GM15510 (cell line): Measurements from ENCODE around the gene SRRM1.

Experiments used
- POLR2A ChIP-seq: IDR thresholded peaks from 3 replicates; pipeline ENCODE4 v1.6.1; 2011; ENCODE audit warnings: borderline replicate concordance; ENCODE audit not compliant: insufficient read length; ENCODE audit errors: extremely low read depth

SRRM1 gene

DNA sequence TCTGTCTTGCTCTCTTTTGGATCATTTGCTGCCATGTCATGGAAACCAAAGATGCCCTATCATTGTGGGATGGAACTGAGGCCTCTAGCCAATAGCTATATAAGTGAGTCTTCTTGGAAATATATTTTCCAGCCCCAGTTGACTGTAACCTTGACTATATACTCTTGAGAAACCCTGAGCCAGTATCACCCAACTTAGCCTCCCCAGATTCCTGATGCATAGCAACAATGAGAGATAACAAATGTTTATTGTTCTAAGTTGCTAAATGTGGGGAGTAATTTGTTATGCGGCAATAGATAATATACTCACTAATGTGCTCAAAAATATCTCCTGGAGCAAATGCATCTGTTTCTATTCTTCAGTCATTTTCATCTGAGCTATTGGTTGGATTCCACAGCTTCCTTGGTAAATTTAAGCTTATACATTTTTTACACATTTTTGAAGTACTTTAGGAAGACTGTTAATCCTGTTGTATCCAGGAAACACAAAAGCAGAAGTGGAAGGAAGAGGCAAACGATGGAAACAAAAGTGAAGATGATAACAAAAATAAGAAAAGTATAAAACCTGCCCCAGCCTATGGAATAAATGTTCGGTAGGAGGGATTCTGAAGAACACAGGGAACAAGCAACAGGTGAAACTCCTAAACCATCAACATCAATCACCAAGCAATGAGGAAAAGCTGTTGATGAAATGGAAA, 6.3 kb upstream of the SRRM1 start:
- no peak for TF ChIP-seq POLR2A

DNA sequence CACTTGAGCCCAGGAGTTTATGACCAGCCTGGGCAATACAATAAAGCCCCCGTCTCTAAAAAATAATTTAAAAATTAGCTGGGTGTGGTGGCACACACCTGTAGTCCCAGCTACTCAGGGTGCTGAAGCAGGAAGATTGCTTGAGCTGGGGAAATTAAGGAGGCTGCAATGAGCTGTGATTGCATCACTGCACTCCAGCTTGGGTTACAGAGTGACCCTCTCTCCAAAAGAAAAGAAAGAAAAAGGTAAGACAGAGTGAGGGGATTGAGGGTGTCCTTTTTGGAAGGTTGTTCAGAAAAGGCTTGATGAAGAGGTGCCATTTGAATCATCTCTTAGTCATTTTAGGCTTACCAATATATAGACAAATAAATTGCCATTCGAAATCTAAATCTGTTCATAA, 4.0 kb upstream of the SRRM1 start:
- TF ChIP-seq POLR2A: no peak

DNA sequence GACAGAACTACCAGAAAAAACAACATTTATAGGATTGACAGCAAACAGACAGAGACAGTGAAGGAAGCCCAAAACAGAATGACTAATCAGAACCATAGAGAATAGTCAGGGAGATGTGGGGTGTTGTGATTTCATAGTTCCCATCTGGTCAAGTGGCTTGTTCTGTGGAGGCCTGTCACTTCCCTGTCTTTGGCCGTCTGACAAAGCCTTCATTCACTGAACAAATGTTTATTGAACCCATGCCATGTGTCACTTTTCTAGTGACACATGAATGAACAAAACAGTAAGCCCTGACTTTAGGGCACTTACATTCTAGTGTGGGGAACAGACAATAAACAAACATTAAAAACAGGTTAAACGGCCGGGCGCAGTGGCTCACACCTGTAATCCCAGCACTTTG, 3.2 kb upstream of the SRRM1 start:
- no peak for TF ChIP-seq POLR2A

DNA sequence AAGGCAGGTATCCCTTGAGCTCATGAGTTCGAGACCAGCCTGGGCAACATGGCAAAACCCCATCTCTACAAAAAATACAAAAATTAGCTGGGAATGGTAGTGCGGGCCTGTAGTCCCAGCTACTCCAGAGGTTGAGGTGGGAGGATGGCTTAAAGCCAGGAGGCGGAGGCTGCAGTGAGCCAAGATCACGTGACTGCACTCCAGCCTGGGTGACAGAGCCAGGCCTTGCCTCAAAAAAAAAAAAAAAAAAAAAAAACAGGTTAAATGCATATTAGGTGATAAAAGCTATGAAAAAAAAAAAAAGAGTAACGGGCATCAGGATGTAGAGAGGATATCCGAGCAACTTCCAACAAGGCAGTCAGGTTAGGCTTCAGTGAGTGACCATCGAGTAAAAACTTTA, 2.8 kb upstream of the SRRM1 start:
- TF ChIP-seq POLR2A: no peak

DNA sequence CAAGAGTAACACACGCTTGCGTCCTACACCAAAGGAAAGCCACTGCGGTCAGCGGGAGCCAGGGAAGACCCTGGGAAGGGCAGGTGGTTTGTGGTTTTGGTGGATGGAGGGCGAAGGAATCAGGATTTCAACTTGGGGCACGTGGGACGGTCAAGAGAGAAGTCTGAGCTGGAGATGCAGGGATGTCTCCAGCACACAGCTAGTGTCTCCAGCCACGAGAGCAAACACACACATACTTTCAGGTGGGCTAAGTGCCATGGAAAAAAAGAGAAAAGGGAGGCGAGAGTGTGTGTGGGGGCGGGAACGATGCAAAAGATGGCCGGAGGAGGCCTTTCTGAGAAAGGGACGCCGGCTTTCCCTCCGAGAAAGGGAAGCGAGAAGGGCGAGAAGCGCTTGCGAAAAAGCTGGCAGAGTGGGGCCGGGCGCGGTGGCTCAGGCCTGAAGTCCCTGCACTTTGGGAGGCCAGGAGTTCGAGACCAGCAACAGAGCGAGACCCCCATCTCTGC, 1.4 kb upstream of the SRRM1 start:
- TF ChIP-seq POLR2A: no peak

DNA sequence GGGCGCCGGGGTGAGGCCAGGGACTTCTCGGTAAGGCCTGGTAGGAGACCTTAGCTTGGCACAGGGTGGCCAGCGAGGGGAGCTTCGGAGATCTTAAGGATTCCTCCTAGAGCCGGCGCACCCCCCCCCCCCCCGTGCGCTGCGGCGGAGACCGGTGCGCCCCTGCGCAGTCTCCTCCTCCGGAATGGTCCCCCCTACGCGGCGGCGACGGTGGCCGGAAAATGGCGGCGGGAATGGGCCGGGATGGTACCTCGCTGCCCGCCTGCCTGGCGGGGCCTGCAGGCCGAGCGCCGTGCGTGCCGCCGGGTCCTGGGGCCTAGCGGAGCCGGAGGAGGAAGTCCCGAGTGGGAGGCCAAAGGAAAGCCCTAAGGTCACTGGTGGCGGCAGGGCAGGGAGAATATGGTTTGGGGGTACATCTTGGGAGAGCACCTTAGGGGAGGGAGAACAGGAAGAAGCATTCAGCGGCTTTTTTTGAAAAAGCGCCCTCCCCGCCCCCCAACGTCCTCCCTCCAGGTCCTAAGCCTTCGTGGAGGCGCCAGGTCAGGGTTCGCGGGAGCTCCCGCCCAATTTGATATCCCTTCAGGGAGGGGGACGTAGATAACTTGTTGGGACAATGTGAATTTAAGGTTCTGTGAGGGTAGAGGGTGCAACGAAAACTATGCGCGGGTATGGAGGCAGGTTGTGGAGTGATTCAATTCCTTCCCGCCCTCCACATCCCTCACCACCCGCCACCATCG, 429 bp downstream of the SRRM1 start:
- no peak for TF ChIP-seq POLR2A

DNA sequence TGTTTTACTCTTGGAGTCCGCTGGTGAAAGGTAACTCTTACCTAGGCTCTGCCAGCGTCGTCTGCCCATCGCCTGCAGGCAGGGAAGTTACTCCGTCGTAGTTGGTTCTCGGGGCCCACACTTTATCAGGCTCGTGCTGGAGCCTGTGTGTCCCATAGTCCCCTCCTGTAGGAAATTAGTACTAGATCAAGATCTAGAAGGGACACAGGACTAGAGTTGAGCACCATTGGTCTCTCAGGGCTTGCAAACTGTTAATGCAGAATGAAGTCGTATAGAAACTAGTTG, 940 bp downstream of the SRRM1 start:
- TF ChIP-seq POLR2A: no peak

DNA sequence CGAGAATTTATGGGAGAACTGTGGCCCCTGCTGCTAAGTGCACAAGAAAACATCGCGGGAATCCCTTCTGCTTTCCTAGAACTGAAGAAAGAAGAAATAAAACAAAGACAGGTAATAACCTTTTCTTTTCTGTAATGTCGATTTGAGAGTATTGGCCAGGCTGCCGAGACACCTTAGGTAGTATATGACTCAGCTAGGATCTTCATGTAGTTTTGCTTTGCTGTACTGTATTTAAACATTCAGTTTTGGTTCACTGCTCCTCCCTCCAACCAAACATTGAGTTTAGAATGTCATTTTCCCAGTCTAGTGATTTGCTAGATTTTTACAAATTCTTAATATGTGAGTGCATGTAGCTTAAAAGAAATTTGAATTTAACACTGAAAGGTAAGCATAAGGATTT, 5.8 kb downstream of the SRRM1 start:
- no peak for TF ChIP-seq POLR2A

DNA sequence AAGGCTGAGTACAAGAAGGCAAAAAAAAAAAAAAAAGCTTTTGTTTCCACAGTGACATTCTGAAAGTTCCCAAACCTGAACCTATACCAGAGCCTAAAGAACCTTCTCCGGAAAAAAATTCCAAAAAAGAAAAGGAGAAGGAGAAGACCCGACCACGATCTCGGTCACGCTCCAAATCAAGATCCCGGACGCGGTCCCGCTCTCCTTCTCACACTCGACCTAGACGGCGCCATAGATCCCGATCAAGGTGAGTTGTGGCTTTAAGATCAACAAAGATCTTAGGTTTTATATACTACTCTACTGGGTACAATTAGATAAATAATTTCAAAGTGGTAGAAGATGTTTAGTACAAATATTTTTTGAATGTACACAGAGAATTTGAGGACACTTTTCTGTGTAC, 9.3 kb downstream of the SRRM1 start:
- no peak for TF ChIP-seq POLR2A

DNA sequence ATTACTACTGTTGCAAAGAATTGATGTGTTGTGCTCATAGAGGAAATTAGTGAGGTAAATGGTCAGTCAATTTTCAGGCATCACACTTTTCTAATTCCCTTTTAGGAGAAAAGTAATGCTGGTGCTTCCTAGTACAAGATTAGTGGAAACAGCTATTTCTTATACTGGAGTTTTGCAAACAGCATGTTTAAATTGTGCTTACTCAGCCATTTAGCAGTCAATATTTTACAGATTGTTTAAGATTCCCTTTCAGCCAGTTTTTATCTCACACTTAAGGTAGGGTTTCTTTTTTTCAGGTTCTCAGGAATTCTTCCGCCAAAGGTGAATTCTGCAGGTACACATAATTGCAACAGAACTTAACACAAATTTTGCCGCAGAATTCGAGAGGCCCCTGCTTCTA, 10.9 kb downstream of the SRRM1 start:
- no peak for TF ChIP-seq POLR2A

DNA sequence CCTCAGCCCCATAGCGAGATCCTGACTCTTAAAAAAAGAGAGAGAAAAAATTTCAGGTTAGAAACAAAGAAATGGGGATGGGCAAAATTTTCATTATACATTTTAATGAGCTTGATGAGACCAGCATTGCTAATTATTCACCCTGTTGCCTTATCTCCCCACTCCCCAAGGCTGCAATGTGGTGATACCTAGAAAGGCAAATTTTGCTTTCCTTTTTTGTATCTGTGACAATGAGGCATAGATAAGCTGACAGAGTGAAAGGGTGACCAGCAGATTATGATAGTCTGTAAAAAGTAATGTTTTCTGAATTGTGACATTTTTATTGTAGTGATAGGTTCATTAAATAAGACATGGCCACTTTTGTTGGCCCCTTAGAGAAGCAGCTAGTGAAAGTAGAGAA, 12.9 kb downstream of the SRRM1 start:
- no peak for TF ChIP-seq POLR2A

DNA sequence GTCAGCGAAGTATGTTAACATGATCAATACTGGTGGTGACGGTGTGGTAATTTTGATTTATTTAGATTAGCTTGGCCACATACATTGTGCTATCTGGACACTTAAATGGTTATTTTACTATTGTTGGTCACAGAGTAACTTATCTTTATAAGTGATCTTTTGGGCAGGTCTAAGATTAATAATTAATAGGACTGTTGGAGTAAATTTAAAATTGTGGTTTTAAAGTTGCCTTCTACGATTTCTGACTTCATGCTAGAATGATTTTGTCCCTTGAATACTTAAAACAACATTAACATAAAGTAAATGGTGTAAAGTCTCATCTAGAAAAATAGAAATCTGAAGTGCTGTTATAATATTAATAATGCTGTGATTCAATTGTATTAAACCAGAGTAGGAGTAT, 14.7 kb downstream of the SRRM1 start:
- TF ChIP-seq POLR2A: no peak

DNA sequence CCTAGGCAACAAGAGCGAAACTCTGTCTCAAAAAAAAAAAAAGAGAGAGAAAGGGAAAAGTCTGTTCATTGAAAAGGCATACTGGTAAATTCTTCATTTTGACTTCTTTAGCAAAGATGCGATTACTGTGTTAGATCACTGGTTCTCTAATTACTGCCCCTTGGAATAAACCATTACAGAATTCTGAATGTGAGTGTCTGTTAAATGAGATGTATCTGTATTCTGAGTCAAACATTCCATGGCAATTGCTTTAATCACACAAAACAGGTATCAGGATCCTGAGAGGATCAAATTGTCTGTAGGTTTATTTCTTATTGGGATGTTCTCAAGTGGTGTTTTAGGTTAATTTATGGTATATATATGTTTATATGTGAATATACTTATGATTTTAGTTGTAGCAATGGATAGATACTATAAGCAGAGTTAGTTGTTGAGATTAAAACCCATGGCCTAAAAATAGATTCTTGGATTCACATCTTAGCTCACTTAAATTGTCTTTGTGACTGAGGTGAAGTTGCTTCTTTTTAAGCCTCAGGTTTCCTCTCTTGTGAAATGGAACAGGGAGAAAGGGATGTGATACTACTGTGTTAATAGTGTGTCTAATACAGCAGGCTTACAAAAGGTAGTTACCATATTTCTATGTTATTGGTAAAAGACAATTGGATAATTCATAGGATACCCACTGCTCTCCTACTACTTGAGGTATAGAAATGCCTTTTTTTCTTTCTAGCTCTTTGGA, 16.2 kb downstream of the SRRM1 start:
- no peak for TF ChIP-seq POLR2A

DNA sequence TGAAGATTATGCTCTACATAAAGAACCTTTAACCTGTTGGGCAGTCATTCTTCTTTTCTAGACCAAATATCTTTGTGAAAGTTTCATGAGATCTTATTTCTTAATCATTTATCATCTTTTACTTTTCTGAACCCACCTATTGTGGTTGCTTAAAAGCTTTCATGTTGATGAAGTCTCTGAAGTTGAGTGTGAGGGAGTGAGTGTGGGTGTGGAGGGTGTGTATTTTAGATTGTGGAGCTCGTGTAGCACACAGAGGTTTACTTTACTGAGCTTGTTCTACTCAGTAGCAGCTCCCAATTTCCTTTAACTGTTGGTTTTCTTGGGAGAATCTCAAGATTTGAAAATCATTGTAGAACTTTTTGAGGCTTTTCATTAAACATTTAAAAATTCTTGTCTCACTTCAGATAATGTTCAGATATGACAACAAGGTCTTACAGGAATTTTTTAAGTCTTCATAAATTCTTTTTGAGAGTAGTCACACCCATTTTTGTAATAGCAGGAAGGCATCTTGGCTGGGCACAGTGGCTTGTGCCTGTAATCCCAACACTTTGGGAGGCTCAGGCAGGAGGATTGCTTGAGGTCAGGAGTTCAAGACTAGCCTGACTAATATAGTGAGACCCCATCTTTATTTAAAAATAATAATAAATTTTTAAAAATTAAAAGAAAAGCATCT, 17.0 kb downstream of the SRRM1 start:
- TF ChIP-seq POLR2A: no peak

DNA sequence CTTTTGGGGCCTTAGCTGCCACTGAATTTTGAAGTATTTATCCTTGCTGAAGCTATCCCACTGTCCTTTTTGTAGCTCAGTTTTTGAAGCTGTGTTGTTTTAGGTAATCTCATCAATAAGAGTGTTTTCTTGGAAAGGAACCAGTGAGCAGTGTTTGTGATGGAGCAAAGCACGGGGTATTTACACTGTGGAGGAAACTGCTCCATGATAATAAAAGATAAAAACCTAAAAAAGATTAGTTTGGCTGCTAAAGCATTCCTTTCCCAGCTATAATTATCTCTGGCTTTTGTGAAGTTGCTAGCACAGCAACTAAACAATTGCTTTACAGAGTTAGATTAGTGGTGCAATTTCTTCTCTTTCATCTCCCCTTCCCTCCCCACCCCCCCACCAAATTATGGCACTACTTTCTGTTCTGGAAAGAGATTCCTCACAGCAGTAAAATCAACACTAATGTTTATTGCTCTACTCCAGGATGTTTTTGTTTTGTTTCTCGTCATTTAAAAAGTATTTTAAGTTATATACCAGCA, 21.5 kb downstream of the SRRM1 start:
- TF ChIP-seq POLR2A: no peak

DNA sequence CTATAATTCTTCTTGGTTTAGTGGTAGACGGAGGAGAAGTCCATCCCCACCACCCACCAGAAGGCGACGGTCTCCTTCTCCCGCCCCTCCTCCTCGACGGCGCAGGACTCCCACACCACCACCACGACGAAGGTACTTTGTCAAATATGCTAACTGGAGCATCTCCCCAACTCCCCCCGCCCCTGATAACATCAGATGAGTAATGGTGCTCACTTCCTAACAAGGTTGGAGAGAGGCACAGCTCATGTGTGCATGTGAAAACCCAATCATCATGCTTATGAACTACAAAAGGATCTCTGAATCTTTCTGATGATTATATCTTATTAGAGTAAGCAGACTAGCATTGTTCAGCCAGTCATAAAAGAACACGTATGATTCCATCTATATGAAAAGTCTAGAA, 23.7 kb downstream of the SRRM1 start:
- TF ChIP-seq POLR2A: no peak

DNA sequence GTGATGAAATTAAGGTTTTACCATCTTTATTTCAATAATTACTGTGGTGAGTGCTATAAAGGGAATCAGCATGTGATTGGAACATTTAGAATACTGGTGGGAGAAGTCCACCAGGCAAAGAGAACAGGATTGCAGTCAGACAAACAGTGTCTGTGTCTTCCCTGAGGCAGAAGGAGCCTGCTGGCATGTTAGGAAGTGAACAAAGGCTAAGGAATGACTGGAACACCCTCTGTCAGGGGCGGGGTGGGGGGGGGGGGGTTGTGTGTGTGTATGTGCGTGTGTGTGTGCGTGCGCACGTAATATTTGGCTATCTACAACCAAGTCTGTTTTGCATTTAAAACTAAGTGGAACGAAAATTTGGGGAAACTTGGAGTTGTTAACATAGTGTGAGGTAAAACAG, 30.2 kb downstream of the SRRM1 start:
- no peak for TF ChIP-seq POLR2A
